Caco-2 (cell line): ENCODE data around the gene C16orf78. TPM values are rescaled to one million over a fixed set of nuclear protein-coding genes. Genes with fewer than 3 reads are reported as not detected.

Experiments used
- BruUV-seq: library from RNA; stranded (reverse); fragments of 400-500 nt; replicated peaks from 2 replicates; lab custom pipeline; 2021; lab: Mats Ljungman, UMichigan
- CTCF ChIA-PET: fragments of 300-600 bp; sonication (Branson Sonifier 250); formaldehyde crosslinking; loops from one replicate; lab custom pipeline; 2022; ENCODE audit warnings: antibody characterized with exemption; lab: Charles Lee
- POLR2A ChIA-PET: fragments of 300-600 bp; sonication (Branson Sonifier 250); formaldehyde crosslinking; loops from one replicate; lab custom pipeline; 2022; ENCODE audit warnings: antibody characterized with exemption; lab: Charles Lee
- DNase-seq, 2 experiments: peaks; one replicate each; pipeline versions ENCODE4 v3.0.0 to v3.0.0-alpha.2; 2020 to 2022
- H3K27me3 ChIP-seq: replicated peaks from 2 replicates; pipeline ENCODE4 v1.6.0; 2011; ENCODE audit warnings: low read length; ENCODE audit not compliant: control insufficient read depth, insufficient read depth
- H3K36me3 ChIP-seq: 2 replicates; pipeline ENCODE4 v1.5.1; 2011; ENCODE audit warnings: low read length; ENCODE audit not compliant: control insufficient read depth, insufficient read depth
- H3K4me1 ChIP-seq: fragments of 250-450 bp; sonication (Bioruptor Pico); 2 replicates; pipeline ENCODE4 v1.5.1; 2020; ENCODE audit warnings: mild to moderate bottlenecking
- H3K4me3 ChIP-seq: 2 replicates; pipeline ENCODE4 v1.5.1; 2011; ENCODE audit warnings: low read depth, mild to moderate bottlenecking, control low read depth, low read length
- H3K9me3 ChIP-seq: fragments of 250-450 bp; sonication (Bioruptor Pico); 2 replicates; pipeline ENCODE4 v1.5.1; 2020; ENCODE audit warnings: mild to moderate bottlenecking, moderate library complexity
- H3K27ac Mint-ChIP-seq: one replicate; pipeline ENCODE4 v1.8.0; 2022; ENCODE audit warnings: mixed read lengths; ENCODE audit not compliant: unreplicated experiment
- H3K27me3 Mint-ChIP-seq: one replicate; pipeline ENCODE4 v1.8.0; 2022; ENCODE audit warnings: mixed read lengths; ENCODE audit not compliant: insufficient read depth, unreplicated experiment
- H3K36me3 Mint-ChIP-seq: one replicate; pipeline ENCODE4 v1.8.0; 2022; ENCODE audit warnings: mild to moderate bottlenecking, mixed read lengths; ENCODE audit not compliant: insufficient read depth, unreplicated experiment
- H3K4me1 Mint-ChIP-seq: one replicate; pipeline ENCODE4 v1.8.0; 2022; ENCODE audit warnings: low read depth, mixed read lengths; ENCODE audit not compliant: unreplicated experiment
- H3K4me3 Mint-ChIP-seq: one replicate; pipeline ENCODE4 v1.8.0; 2022; ENCODE audit warnings: mild to moderate bottlenecking, moderate library complexity, mixed read lengths; ENCODE audit not compliant: unreplicated experiment
- H3K9me3 Mint-ChIP-seq: one replicate; pipeline ENCODE4 v1.8.0; 2022; ENCODE audit warnings: mixed read lengths; ENCODE audit not compliant: unreplicated experiment
- CTCF ChIP-seq, 2 experiments: fragments of 200-600 bp in 1 of 2; IDR thresholded peaks; 1 replicate in 1 of 2; 2 replicates in 1 of 2; pipeline versions ENCODE4 v1.5.1 to v1.8.0; 2011 to 2022; ENCODE audit warnings: antibody characterized with exemption in 1 of 2, control low read depth in 1 of 2, inconsistent platforms in 1 of 2, low read depth in 1 of 2, low read length in 1 of 2, mild to moderate bottlenecking in 1 of 2, moderate library complexity in 1 of 2; ENCODE audit not compliant: insufficient read depth in 1 of 2, severe bottlenecking in 1 of 2, unreplicated experiment in 1 of 2
- intact Hi-C: fragments of 100-400 bp; cut with micrococcal nuclease; formaldehyde crosslinking; loops from one replicate; pipeline ENCODE4 v1.10.0; 2022; ENCODE audit not compliant: unreplicated experiment
- total RNA-seq: library from RNA; stranded (reverse); gene quantifications from 2 replicates; pipeline ENCODE4 v1.2.3, GENCODE V29; 2022

The C16orf78 gene
- total RNA-seq, 1 experiment from 2014 or later: not detected

DNA sequence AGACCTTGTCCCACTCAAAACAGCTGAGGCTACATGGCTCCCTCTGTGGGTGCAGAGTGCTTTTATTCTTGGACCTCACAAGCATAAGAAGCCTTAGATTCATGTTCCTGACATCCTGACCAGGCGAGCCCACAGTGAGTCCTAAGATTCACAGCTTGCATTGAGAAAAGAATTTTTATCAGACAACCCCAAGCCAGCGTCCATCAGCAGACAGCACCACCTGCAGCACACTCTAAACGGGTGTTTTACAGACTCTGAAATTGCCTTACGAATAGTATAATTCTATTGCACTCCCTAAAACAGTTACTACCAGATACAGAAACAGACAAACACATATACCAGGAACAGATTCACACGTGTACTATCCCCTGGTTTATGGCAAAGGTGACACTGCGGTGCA lies 31.9 kb downstream of the C16orf78 start:
- Histone ChIP-seq H3K4me3 (no peak overlapping the region), H3K36me3 (no peaks in the 10 kb centered on the region), H3K9me3 (peaks cover 8% of the 10 kb centered on the region), H3K4me1 (no peaks in the 10 kb centered on the region), H3K27me3 (no peaks in the 10 kb centered on the region)
- Mint-ChIP-seq H3K27ac (no peak overlapping the region), H3K4me1 (no peaks in the 10 kb centered on the region), H3K9me3 (peaks cover 26% of the 10 kb centered on the region), H3K4me3 (no peak overlapping the region), H3K27me3 (peaks cover 9% of the 10 kb centered on the region), H3K36me3 (no peaks in the 10 kb centered on the region)
- TF ChIP-seq CTCF (IDR thresholded peaks at IDR 0.05; ENCODE audit: insufficient read depth in 1 of 2, low read depth in 1 of 2, low read length in 1 of 2, severe bottlenecking in 1 of 2, unreplicated experiment in 1 of 2): no peak
- intact Hi-C loops: loop anchor here (5.0 kb wide), 1 partner anchor 517 kb away; no protein-coding TSS in a partner anchor
- CTCF ChIA-PET: no interaction called here
- no peak for DNase-seq
- BruUV-seq: no TSS peak
- POLR2A ChIA-PET: no interaction called here

DNA sequence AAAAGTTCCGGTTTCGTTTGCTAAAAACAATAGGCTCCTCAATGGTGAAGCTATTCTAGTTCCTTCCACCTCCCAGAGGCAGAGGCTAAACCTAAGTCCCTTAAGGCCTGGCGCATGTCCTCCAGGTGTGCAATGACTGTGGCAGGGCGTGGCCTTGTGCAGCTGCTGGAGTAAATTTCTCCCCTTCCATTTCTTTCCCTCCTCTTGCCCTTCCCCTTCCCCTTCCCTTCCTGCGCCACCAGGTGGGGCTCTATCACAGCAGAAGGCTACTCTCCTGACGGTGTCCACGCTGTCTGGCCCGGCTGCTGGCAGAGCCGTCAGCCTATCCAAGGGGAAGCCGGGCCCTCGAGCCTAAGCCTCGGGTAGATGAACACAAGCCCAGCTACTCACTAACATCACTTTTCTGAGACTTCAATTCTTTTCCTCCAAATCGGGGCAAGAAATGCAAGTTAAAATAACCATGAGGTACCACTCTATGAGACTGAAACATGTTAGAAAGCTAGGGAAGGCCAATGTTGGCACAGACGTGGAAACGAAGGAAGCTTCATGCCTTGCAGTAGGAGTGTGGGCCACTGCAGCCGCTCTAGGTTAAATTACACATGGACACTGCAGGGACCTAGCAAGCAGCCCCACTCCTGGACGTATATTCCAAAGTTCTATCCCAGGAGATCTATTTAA lies 34.4 kb downstream of the C16orf78 start:
- Mint-ChIP-seq H3K4me1 (no peaks in the 10 kb centered on the region), H3K27me3 (peaks cover 9% of the 10 kb centered on the region), H3K36me3 (no peaks in the 10 kb centered on the region), H3K9me3 (peaks cover 14% of the 10 kb centered on the region), H3K27ac (no peak overlapping the region), H3K4me3 (no peak overlapping the region)
- Histone ChIP-seq H3K27me3 (no peaks in the 10 kb centered on the region), H3K4me1 (no peaks in the 10 kb centered on the region), H3K9me3 (peaks cover 5% of the 10 kb centered on the region), H3K36me3 (no peaks in the 10 kb centered on the region), H3K4me3 (no peak overlapping the region)
- POLR2A ChIA-PET: no interaction called here
- BruUV-seq: no TSS peak
- peak; percentile 87 to 89 for DNase-seq
- intact Hi-C loops: loop anchor here (1.0 to 5.0 kb wide), 2 partner anchors 185 to 514 kb away; no protein-coding TSS in a partner anchor
- peak; percentile 92 to 97 for TF ChIP-seq CTCF (IDR thresholded peaks at IDR 0.05; ENCODE audit: insufficient read depth in 1 of 2, low read depth in 1 of 2, low read length in 1 of 2, severe bottlenecking in 1 of 2, unreplicated experiment in 1 of 2)
- CTCF ChIA-PET: interaction anchor here (0.6 to 1.3 kb wide), 6 partner anchors 11 to 448 kb away, joined by 3 to 11 read pairs (median 3); partner anchors contain the start of gene ZNF423

DNA sequence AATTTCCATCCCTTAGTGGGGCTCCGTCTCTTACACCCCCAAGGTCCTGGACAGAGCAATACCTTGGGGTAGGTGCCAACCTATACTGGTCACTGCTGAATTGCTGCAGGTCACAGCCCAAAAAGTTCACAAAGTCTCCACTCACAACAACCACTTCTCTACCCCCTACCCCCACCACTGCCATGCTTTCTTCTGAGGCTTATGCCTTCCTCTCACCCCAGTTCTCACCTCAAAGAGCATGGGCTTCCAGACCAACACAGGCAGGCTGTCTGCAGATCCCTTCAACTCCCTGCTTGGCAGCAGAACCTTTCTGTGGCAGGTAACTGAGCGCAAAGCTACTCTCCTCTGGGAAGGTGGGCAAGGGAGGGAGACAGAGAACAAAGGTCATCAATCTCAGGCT lies 35.5 kb downstream of the C16orf78 start:
- H3K27me3 ChIP-seq: no peaks in the 10 kb centered on the region

More for the DNA sequence above, 35.5 kb downstream of the C16orf78 start:
- peaks cover 3% of the 10 kb centered on the region for H3K9me3 Mint-ChIP-seq
- BruUV-seq: no TSS peak
- H3K4me3 Mint-ChIP-seq: no peak overlapping the region
- H3K27me3 Mint-ChIP-seq: peaks cover 13% of the 10 kb centered on the region
- ChIA-PET POLR2A (no interaction called here), CTCF (interaction anchor here (1.1 kb wide), 1 partner anchor 300 kb away, joined by 3 read pairs; no protein-coding TSS in a partner anchor)
- H3K4me1 Mint-ChIP-seq: no peaks in the 10 kb centered on the region
- no peaks in the 10 kb centered on the region for H3K36me3 ChIP-seq
- no peaks in the 10 kb centered on the region for H3K9me3 ChIP-seq
- no peak for DNase-seq
- H3K4me1 ChIP-seq: no peaks in the 10 kb centered on the region
- no peak overlapping the region for H3K4me3 ChIP-seq
- H3K27ac Mint-ChIP-seq: no peak overlapping the region
- TF ChIP-seq CTCF (IDR thresholded peaks at IDR 0.05; ENCODE audit: insufficient read depth in 1 of 2, low read depth in 1 of 2, low read length in 1 of 2, severe bottlenecking in 1 of 2, unreplicated experiment in 1 of 2): no peak
- no peaks in the 10 kb centered on the region for H3K36me3 Mint-ChIP-seq
- intact Hi-C loops: loop anchor here (5.0 kb wide), 1 partner anchor 513 kb away; no protein-coding TSS in a partner anchor
